Naive thymus-derived CD4-positive, alpha-beta T cell (primary cell): Measurements from ENCODE around the gene PARP1. TPM values are rescaled to one million over a fixed set of nuclear protein-coding genes. Genes with fewer than 3 reads are reported as not detected.
"Not testable (repeated sequence)": the region's sequence is repeated elsewhere in the genome, so short reads cannot be mapped to it uniquely, and the experiment has no call there.

Source experiments
- ATAC-seq: fragments of 150-1000 bp; cut with Tn5 transposase; 2 replicates; pipeline ENCODE4 v1.10.0; 2021; ENCODE audit warnings: mild to moderate bottlenecking, moderate library complexity
- CTCF ChIA-PET: fragments of 350-600 bp; sonication (Branson Sonifier 250); formaldehyde crosslinking; loops from one replicate; lab custom pipeline; 2021; ENCODE audit warnings: antibody characterized with exemption; lab: Charles Lee
- POLR2A ChIA-PET: fragments of 350-600 bp; sonication (Branson Sonifier 250); formaldehyde crosslinking; loops from one replicate; lab custom pipeline; 2021; ENCODE audit warnings: antibody characterized with exemption, inconsistent platforms; lab: Charles Lee
- DNase-seq, 9 donors: peaks; one replicate each; pipeline versions ENCODE4 v3.0.0 to v3.0.0-alpha.2; 2020 to 2022; ENCODE audit warnings: mixed read lengths in 1 of 9
- H3K27ac ChIP-seq: one replicate; pipeline ENCODE4 v1.7.0; 2013; ENCODE audit warnings: mild to moderate bottlenecking, low read depth, low read length, moderate library complexity
- H3K27me3 ChIP-seq, 2 donors: one replicate each; pipeline ENCODE4 v1.7.0; 2013; ENCODE audit warnings: low read length in 2 of 2, mild to moderate bottlenecking in 2 of 2, moderate library complexity in 2 of 2; ENCODE audit not compliant: control insufficient read depth in 2 of 2, insufficient read depth in 2 of 2
- H3K36me3 ChIP-seq, 3 experiments: 1 replicate in 2 of 3; 2 replicates in 1 of 3; pipeline ENCODE4 v1.7.0; 2013; ENCODE audit warnings: low read length in 3 of 3, mild to moderate bottlenecking in 3 of 3, moderate library complexity in 1 of 3; ENCODE audit not compliant: insufficient read depth in 3 of 3, control insufficient read depth in 2 of 3
- H3K4me1 ChIP-seq, 2 donors: one replicate each; pipeline ENCODE4 v1.7.0; 2013; ENCODE audit warnings: low read length in 2 of 2, mild to moderate bottlenecking in 2 of 2, moderate library complexity in 1 of 2; ENCODE audit not compliant: control insufficient read depth in 2 of 2, insufficient read depth in 2 of 2
- H3K4me3 ChIP-seq: 2 replicates; pipeline ENCODE4 v1.7.0; 2013; ENCODE audit warnings: mild to moderate bottlenecking, low read length
- H3K9me3 ChIP-seq, 3 experiments: 1 replicate in 2 of 3; 2 replicates in 1 of 3; pipeline ENCODE4 v1.7.0; 2013; ENCODE audit warnings: low read length in 3 of 3; ENCODE audit not compliant: control insufficient read depth in 2 of 3
- H3K27ac Mint-ChIP-seq, 9 donors: one replicate each; pipeline ENCODE4 v1.8.0; 2020 to 2022; ENCODE audit warnings: mixed read lengths in 9 of 9, mild to moderate bottlenecking in 8 of 9, moderate library complexity in 5 of 9, inconsistent platforms in 2 of 9
- H3K27me3 Mint-ChIP-seq, 5 donors: one replicate each; pipeline ENCODE4 v1.8.0; 2021 to 2022; ENCODE audit warnings: mixed read lengths in 5 of 5, mild to moderate bottlenecking in 1 of 5
- H3K36me3 Mint-ChIP-seq, 5 donors: one replicate each; pipeline ENCODE4 v1.8.0; 2020 to 2022; ENCODE audit warnings: mixed read lengths in 5 of 5, mild to moderate bottlenecking in 3 of 5, inconsistent platforms in 1 of 5
- H3K4me1 Mint-ChIP-seq, 7 donors: one replicate each; pipeline ENCODE4 v1.8.0; 2020 to 2022; ENCODE audit warnings: mixed read lengths in 7 of 7, mild to moderate bottlenecking in 3 of 7, inconsistent platforms in 1 of 7
- H3K4me3 Mint-ChIP-seq, 10 donors: one replicate each; pipeline ENCODE4 v1.8.0; 2020 to 2022; ENCODE audit warnings: mild to moderate bottlenecking in 10 of 10, mixed read lengths in 10 of 10, moderate library complexity in 6 of 10, inconsistent platforms in 2 of 10
- H3K9me3 Mint-ChIP-seq, 11 donors: one replicate each; pipeline ENCODE4 v1.8.0; 2020 to 2022; ENCODE audit warnings: mixed read lengths in 11 of 11, mild to moderate bottlenecking in 4 of 11, inconsistent platforms in 1 of 11, moderate library complexity in 1 of 11
- intact Hi-C, 2 donors: fragments of 100-400 bp; cut with micrococcal nuclease; formaldehyde crosslinking; loops; one replicate each; pipeline ENCODE4 v1.15.1; 2023
- polyA plus RNA-seq, 2 donors: library from polyadenylated mRNA; unstranded; fragments of 300-500 nt; fragmentation: Illumina TruSeq; gene quantifications; one replicate each; pipeline ENCODE4 v1.2.3, GENCODE V29; 2021
- total RNA-seq, 6 experiments: library from RNA in 5 of 6; stranded (reverse) in 5 of 6; gene quantifications; 1 replicate in 5 of 6; 2 replicates in 1 of 6; pipeline ENCODE4 v1.2.3 and lab custom pipeline; 2021 to 2026

Gene PARP1
- total and polyA plus RNA-seq, 7 experiments from 2014 or later, result 63.6 to 165 (median 89.3) TPM

GRCh38 chr1:226349081-226349480 is 58.8 kb downstream of the PARP1 start:
- H3K4me1 Mint-ChIP-seq, result peaks cover 0 to 4% (median 0%) of the 10 kb centered on the region in 7 donors
- Histone ChIP-seq H3K27me3 (no peaks in the 10 kb centered on the region), H3K36me3 (no peaks in the 10 kb centered on the region), H3K9me3 (no peaks in the 10 kb centered on the region), H3K27ac (no peak overlapping the region), H3K4me1 (no peaks in the 10 kb centered on the region), H3K4me3 (no peak overlapping the region)
- ChIA-PET POLR2A (no interaction called here), CTCF (no interaction called here)
- H3K36me3 Mint-ChIP-seq, result no peaks in the 10 kb centered on the region
- intact Hi-C loops, result no loop called here
- DNase-seq, result no peak
- no peaks in the 10 kb centered on the region for H3K27me3 Mint-ChIP-seq
- H3K4me3 Mint-ChIP-seq, result no peak overlapping the region
- ATAC-seq, result no peak
- H3K9me3 Mint-ChIP-seq, result no peaks in the 10 kb centered on the region
- H3K27ac Mint-ChIP-seq, result no peak overlapping the region

GRCh38 chr1:226344441-226345259 is 63.2 kb downstream of the PARP1 start:
- Mint-ChIP-seq H3K9me3 (peaks cover 0 to 31% (median 8%) of the 10 kb centered on the region in 11 donors), H3K27ac (no peak overlapping the region), H3K4me1 (no peaks in the 10 kb centered on the region), H3K4me3 (no peak overlapping the region), H3K36me3 (peaks cover 0 to 11% (median 6%) of the 10 kb centered on the region in 5 donors), H3K27me3 (peaks cover 0 to 10% (median 3%) of the 10 kb centered on the region in 5 donors)
- Histone ChIP-seq H3K4me1 (no peaks in the 10 kb centered on the region), H3K9me3 (no peaks in the 10 kb centered on the region), H3K27me3 (no peaks in the 10 kb centered on the region), H3K4me3 (no peak overlapping the region), H3K27ac (no peak overlapping the region), H3K36me3 (no peaks in the 10 kb centered on the region)
- DNase-seq (no peak), ATAC-seq (no peak)
- ChIA-PET CTCF (interaction anchor here (0.6 kb wide), 1 partner anchor 60 kb away, joined by 3 read pairs; no protein-coding TSS in a partner anchor), POLR2A (no interaction called here)
- intact Hi-C loops, result no loop called here

GRCh38 chr1:226342656-226343055 is 65.2 kb downstream of the PARP1 start:
- H3K27me3 Mint-ChIP-seq, result peaks cover 0 to 10% (median 3%) of the 10 kb centered on the region in 5 donors
- intact Hi-C loops, result no loop called here
- no peak overlapping the region for H3K4me3 Mint-ChIP-seq
- H3K27ac Mint-ChIP-seq, result no peak overlapping the region
- no peaks in the 10 kb centered on the region for H3K4me1 ChIP-seq
- no peak overlapping the region for H3K27ac ChIP-seq
- H3K9me3 Mint-ChIP-seq, result peaks cover 0 to 31% (median 8%) of the 10 kb centered on the region in 11 donors
- DNase-seq (no peak), ATAC-seq (no peak)
- H3K9me3 ChIP-seq, result no peaks in the 10 kb centered on the region
- ChIA-PET CTCF (interaction anchor here (1.0 kb wide), 1 partner anchor 217 kb away, joined by 3 read pairs; no protein-coding TSS in a partner anchor), POLR2A (no interaction called here)
- H3K36me3 Mint-ChIP-seq, result peaks cover 0 to 11% (median 6%) of the 10 kb centered on the region in 5 donors
- no peaks in the 10 kb centered on the region for H3K36me3 ChIP-seq
- no peak overlapping the region for H3K4me3 ChIP-seq
- no peaks in the 10 kb centered on the region for H3K4me1 Mint-ChIP-seq
- H3K27me3 ChIP-seq, result no peaks in the 10 kb centered on the region

- DNase-seq, H3K4me3 Mint-ChIP-seq, H3K27me3 ChIP-seq, H3K36me3 ChIP-seq, H3K4me1 ChIP-seq, H3K27ac Mint-ChIP-seq, H3K4me1 Mint-ChIP-seq, H3K27ac ChIP-seq, ATAC-seq, intact Hi-C loops, H3K4me3 ChIP-seq, H3K9me3 ChIP-seq: not testable (repeated sequence)
- Mint-ChIP-seq H3K36me3 (peaks cover 0 to 11% (median 6%) of the 10 kb centered on the region in 5 donors), H3K27me3 (peaks cover 0 to 10% (median 3%) of the 10 kb centered on the region in 5 donors), H3K9me3 (peaks cover 0 to 31% (median 8%) of the 10 kb centered on the region in 11 donors)
- POLR2A ChIA-PET, result interaction anchor here (0.9 kb wide), 1 partner anchor 167 kb away, joined by 3 read pairs; no protein-coding TSS in a partner anchor
- CTCF ChIA-PET, result interaction anchor here (1.0 kb wide), 1 partner anchor 10 kb away, joined by 3 read pairs; no protein-coding TSS in a partner anchor
These were observed 67.8 kb downstream of the PARP1 start for GRCh38 chr1:226340111-226340510.

- Histone ChIP-seq H3K36me3 (no peaks in the 10 kb centered on the region), H3K9me3 (no peaks in the 10 kb centered on the region), H3K4me3 (no peak overlapping the region), H3K27me3 (no peaks in the 10 kb centered on the region), H3K4me1 (peaks cover 4% of the 10 kb centered on the region in 2 donors), H3K27ac (no peak overlapping the region)
- Mint-ChIP-seq H3K27ac (no peak overlapping the region), H3K36me3 (peaks cover 0 to 8% (median 6%) of the 10 kb centered on the region in 5 donors), H3K9me3 (peaks cover 0 to 24% (median 8%) of the 10 kb centered on the region in 11 donors), H3K4me3 (no peak overlapping the region), H3K4me1 (peaks cover 0 to 6% (median 6%) of the 10 kb centered on the region in 7 donors), H3K27me3 (peaks cover 0 to 10% (median 3%) of the 10 kb centered on the region in 5 donors)
- ChIA-PET CTCF (interaction anchor here (0.7 to 1.1 kb wide), 2 partner anchors 11 to 212 kb away, joined by 3 to 4 read pairs; no protein-coding TSS in a partner anchor), POLR2A (interaction anchor here (0.9 kb wide), 1 partner anchor 28 kb away, joined by 3 read pairs; the partner anchor contains the start of gene LIN9)
- DNase-seq (no peak), ATAC-seq (no peak)
- intact Hi-C loops, result no loop called here
These were observed 70.5 kb downstream of the PARP1 start for GRCh38 chr1:226337276-226337875.

GRCh38 chr1:226335661-226336060 is 72.2 kb downstream of the PARP1 start:
- DNase-seq (no peak), ATAC-seq (no peak)
- peaks cover 0 to 7% (median 5%) of the 10 kb centered on the region in 5 donors for H3K36me3 Mint-ChIP-seq
- peaks cover 0 to 6% (median 6%) of the 10 kb centered on the region in 7 donors for H3K4me1 Mint-ChIP-seq
- H3K27me3 Mint-ChIP-seq, result peaks cover 0 to 6% (median 3%) of the 10 kb centered on the region in 5 donors
- intact Hi-C loops, result no loop called here
- ChIA-PET POLR2A (no interaction called here), CTCF (no interaction called here)
- H3K4me3 Mint-ChIP-seq, result no peak overlapping the region
- Histone ChIP-seq H3K9me3 (no peaks in the 10 kb centered on the region), H3K4me1 (peaks cover 4% of the 10 kb centered on the region in 2 donors), H3K36me3 (no peaks in the 10 kb centered on the region), H3K27me3 (no peaks in the 10 kb centered on the region), H3K27ac (no peak overlapping the region), H3K4me3 (no peak overlapping the region)
- peaks cover 0 to 10% (median 6%) of the 10 kb centered on the region in 11 donors for H3K9me3 Mint-ChIP-seq
- no peak overlapping the region for H3K27ac Mint-ChIP-seq
